H9 (cell line): ENCODE measurements around the gene SLC17A2. TPM values are rescaled to one million over a fixed set of nuclear protein-coding genes. Genes with fewer than 3 reads are reported as not detected.

Experiments
- DNase-seq: peaks from one replicate; pipeline ENCODE4 v3.0.0-alpha.2; 2017
- H2AFZ ChIP-seq: one replicate; pipeline ENCODE4 v1.6.1; 2013; ENCODE audit warnings: mild to moderate bottlenecking, low read length, control low read depth, moderate library complexity
- H2AK5ac ChIP-seq: 2 replicates; pipeline ENCODE4 v1.6.1; 2013; ENCODE audit warnings: low read length, control low read depth, mixed read lengths; ENCODE audit not compliant: insufficient read length
- H2BK120ac ChIP-seq: one replicate; pipeline ENCODE4 v1.6.1; 2013; ENCODE audit warnings: low read depth, mild to moderate bottlenecking, low read length, control low read depth, inconsistent platforms; ENCODE audit not compliant: poor library complexity, severe bottlenecking
- H2BK12ac ChIP-seq: 2 replicates; pipeline ENCODE4 v1.6.1; 2013; ENCODE audit warnings: low read length, control low read depth, mixed read lengths, low read depth; ENCODE audit not compliant: insufficient read length
- H2BK15ac ChIP-seq: 2 replicates; pipeline ENCODE4 v1.6.1; 2013; ENCODE audit warnings: low read depth, low read length, control low read depth
- H2BK20ac ChIP-seq: one replicate; pipeline ENCODE4 v1.6.1; 2013; ENCODE audit warnings: low read depth, mild to moderate bottlenecking, low read length, control low read depth, inconsistent platforms; ENCODE audit not compliant: poor library complexity, severe bottlenecking
- H2BK5ac ChIP-seq: 2 replicates; pipeline ENCODE4 v1.6.1; 2013; ENCODE audit warnings: low read length, control low read depth, mixed read lengths; ENCODE audit not compliant: insufficient read length
- H3K14ac ChIP-seq: 2 replicates; pipeline ENCODE4 v1.6.1; 2013; ENCODE audit warnings: low read length, control low read depth; ENCODE audit not compliant: insufficient read depth
- H3K18ac ChIP-seq: 2 replicates; pipeline ENCODE4 v1.6.1; 2013; ENCODE audit warnings: low read depth, mild to moderate bottlenecking, mixed read lengths, low read length, control low read depth; ENCODE audit not compliant: insufficient read length
- H3K23ac ChIP-seq: 2 replicates; pipeline ENCODE4 v1.6.1; 2013; ENCODE audit warnings: low read length, control low read depth, mixed read lengths, low read depth; ENCODE audit not compliant: insufficient read length
- H3K23me2 ChIP-seq: 2 replicates; pipeline ENCODE4 v1.6.1; 2013; ENCODE audit warnings: low read depth, mild to moderate bottlenecking, mixed read lengths, low read length, control low read depth; ENCODE audit not compliant: insufficient read length, poor library complexity, severe bottlenecking
- H3K27ac ChIP-seq: 2 replicates; pipeline ENCODE4 v1.5.1; 2013; ENCODE audit warnings: low read length, control low read depth, mixed read lengths, low read depth; ENCODE audit not compliant: insufficient read length
- H3K27me3 ChIP-seq: 2 replicates; pipeline ENCODE4 v1.6.1; 2013; ENCODE audit warnings: low read length, control low read depth, inconsistent platforms; ENCODE audit not compliant: insufficient read depth
- H3K4ac ChIP-seq: 2 replicates; pipeline ENCODE4 v1.6.1; 2013; ENCODE audit warnings: low read depth, mild to moderate bottlenecking, control low read depth, inconsistent platforms, low read length, moderate library complexity
- H3K4me1 ChIP-seq: 2 replicates; pipeline ENCODE4 v1.6.1; 2013; ENCODE audit warnings: low read length, control low read depth, inconsistent platforms; ENCODE audit not compliant: insufficient read depth
- H3K4me2 ChIP-seq: 2 replicates; pipeline ENCODE4 v1.6.1; 2013; ENCODE audit warnings: low read length, control low read depth, mixed read lengths; ENCODE audit not compliant: insufficient read length, insufficient read depth
- H3K56ac ChIP-seq: 2 replicates; pipeline ENCODE4 v1.6.1; 2013; ENCODE audit warnings: low read depth, mild to moderate bottlenecking, mixed read lengths, low read length, control low read depth; ENCODE audit not compliant: insufficient read length
- H3K79me1 ChIP-seq: 2 replicates; pipeline ENCODE4 v1.6.1; 2013; ENCODE audit warnings: low read depth, mild to moderate bottlenecking, moderate library complexity, low read length, control low read depth, inconsistent platforms; ENCODE audit not compliant: insufficient read depth, poor library complexity, severe bottlenecking
- H3K79me2 ChIP-seq: 2 replicates; pipeline ENCODE4 v1.6.1; 2013; ENCODE audit warnings: low read length, control low read depth, inconsistent platforms; ENCODE audit not compliant: insufficient read depth
- H3K9ac ChIP-seq: 2 replicates; pipeline ENCODE4 v1.6.1; 2013; ENCODE audit warnings: low read length, control low read depth, mixed read lengths; ENCODE audit not compliant: insufficient read length; ENCODE audit errors: extremely low read depth
- H3K9me3 ChIP-seq: one replicate; pipeline ENCODE4 v1.6.1; 2013; ENCODE audit warnings: low read depth, low read length, inconsistent platforms; ENCODE audit not compliant: control insufficient read depth
- H3T11ph ChIP-seq: one replicate; pipeline ENCODE4 v1.6.1; 2013; ENCODE audit warnings: mild to moderate bottlenecking, low read length, control low read depth, inconsistent platforms
- H4K20me1 ChIP-seq: one replicate; pipeline ENCODE4 v1.6.1; 2013; ENCODE audit not compliant: control insufficient read depth, insufficient read length, insufficient read depth
- H4K5ac ChIP-seq: 2 replicates; pipeline ENCODE4 v1.6.1; 2013; ENCODE audit warnings: low read depth, mild to moderate bottlenecking, mixed read lengths, low read length, control low read depth; ENCODE audit not compliant: insufficient read length
- H4K8ac ChIP-seq: replicated peaks from 2 replicates; pipeline ENCODE4 v1.6.1; 2013; ENCODE audit warnings: low read length, control low read depth, mixed read lengths, low read depth; ENCODE audit not compliant: insufficient read length
- H4K91ac ChIP-seq: 2 replicates; pipeline ENCODE4 v1.6.1; 2013; ENCODE audit warnings: low read depth, mild to moderate bottlenecking, moderate library complexity, mixed read lengths, low read length, control low read depth; ENCODE audit not compliant: insufficient read length
- H3K27ac Mint-ChIP-seq, 3 experiments: 2 replicates in 2 of 3; 3 replicates in 1 of 3; pipeline ENCODE4 v1.8.0; 2020 to 2021; ENCODE audit warnings: mixed read lengths in 3 of 3, mild to moderate bottlenecking in 1 of 3, moderate library complexity in 1 of 3
- H3K27me3 Mint-ChIP-seq: 2 replicates; pipeline ENCODE4 v1.8.0; 2021; ENCODE audit warnings: low read depth, mild to moderate bottlenecking, moderate library complexity, mixed read lengths
- H3K36me3 Mint-ChIP-seq, 3 experiments: 2 replicates in 2 of 3; 3 replicates in 1 of 3; pipeline ENCODE4 v1.8.0; 2020 to 2021; ENCODE audit warnings: low read depth in 3 of 3, mixed read lengths in 3 of 3; ENCODE audit not compliant: insufficient read depth in 1 of 3
- H3K4me1 Mint-ChIP-seq, 2 experiments: 2 replicates each; pipeline ENCODE4 v1.8.0; 2020; ENCODE audit warnings: mixed read lengths in 2 of 2
- H3K4me3 Mint-ChIP-seq, 2 experiments: 2 replicates in 1 of 2; 3 replicates in 1 of 2; pipeline ENCODE4 v1.8.0; 2020 to 2021; ENCODE audit warnings: mild to moderate bottlenecking in 2 of 2, mixed read lengths in 2 of 2, moderate library complexity in 1 of 2
- H3K9me3 Mint-ChIP-seq, 2 experiments: 2 replicates in 1 of 2; 3 replicates in 1 of 2; pipeline ENCODE4 v1.8.0; 2020; ENCODE audit warnings: mild to moderate bottlenecking in 2 of 2, mixed read lengths in 2 of 2, moderate library complexity in 1 of 2
- CTCF ChIP-seq: fragments of 200-600 bp; sonication (generic); conservative IDR thresholded peaks from 3 replicates; pipeline ENCODE4 v1.8.0; 2021; ENCODE audit warnings: antibody characterized with exemption, mild to moderate bottlenecking
- WGBS: extraction: QIAGEN DNeasy Blood & Tissue Kit; methylation state at CpG from one replicate; pipeline ENCODE4 v1.1.7; 2013; ENCODE audit warnings: missing lambda C conversion rate, low lambda C conversion rate, mixed read lengths; ENCODE audit not compliant: insufficient read length; ENCODE audit errors: extremely low coverage; 5-methylcytosine and 5-hydroxymethylcytosine counted together
- total RNA-seq: library from RNA; stranded (reverse); gene quantifications from 2 replicates; pipeline ENCODE4 v1.2.1, GENCODE V29; 2021

The SLC17A2 gene
- total RNA-seq, 1 experiment from 2014 or later: not detected

DNA sequence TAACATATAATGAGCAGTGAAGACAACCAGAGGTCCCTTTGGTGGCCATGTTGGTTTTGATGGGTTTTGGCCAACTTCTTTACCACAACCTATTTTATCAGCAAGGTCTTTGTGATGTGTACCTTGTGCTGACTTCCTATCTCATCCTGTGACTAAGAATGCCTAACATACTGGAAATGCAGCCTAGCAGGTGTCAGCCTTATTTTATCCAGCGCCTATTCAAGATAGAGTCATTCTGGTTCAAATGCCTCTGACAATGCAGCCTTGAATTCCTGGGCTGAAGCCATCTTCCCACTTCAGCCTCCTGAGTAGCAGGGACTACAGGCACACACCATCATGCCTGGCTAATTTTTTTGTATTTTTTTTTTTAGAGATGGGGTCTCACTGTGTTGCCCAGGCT lies 24.3 kb upstream of the SLC17A2 start:
- Histone ChIP-seq H2BK15ac (no peak overlapping the region), H3K9me3 (peaks cover 5% of the 10 kb centered on the region), H4K91ac (no peak overlapping the region), H3K4me2 (no peak overlapping the region), H3K27me3 (no peaks in the 10 kb centered on the region), H2AFZ (no peak overlapping the region), H3K79me2 (no peaks in the 10 kb centered on the region), H3K18ac (no peak overlapping the region), H2AK5ac (no peak overlapping the region), H3T11ph (no peak overlapping the region), H3K23ac (no peak overlapping the region), H3K4ac (no peak overlapping the region), H3K14ac (no peak overlapping the region), H3K56ac (no peak overlapping the region), H2BK5ac (no peak overlapping the region), H3K9ac (no peak overlapping the region), H2BK120ac (no peak overlapping the region), H3K4me1 (no peaks in the 10 kb centered on the region), H3K27ac (no peak overlapping the region), H2BK12ac (no peak overlapping the region), H3K79me1 (no peaks in the 10 kb centered on the region), H4K20me1 (no peaks in the 10 kb centered on the region), H3K23me2 (no peaks in the 10 kb centered on the region), H4K8ac (no peak overlapping the region), H2BK20ac (no peak overlapping the region), H4K5ac (no peak overlapping the region)
- H3K9me3 Mint-ChIP-seq: peaks cover 19 to 20% of the 10 kb centered on the region in 2 experiments
- no CpG with 5 or more reads among the region's 1 CpG for WGBS
- TF ChIP-seq CTCF: no peak
- H3K4me1 Mint-ChIP-seq: peaks cover 6 to 9% of the 10 kb centered on the region in 2 experiments
- H3K27me3 Mint-ChIP-seq: no peaks in the 10 kb centered on the region; the same call in none of the 2 replicates
- peaks cover 10 to 19% (median 17%) of the 10 kb centered on the region in 3 experiments for H3K36me3 Mint-ChIP-seq
- no peak overlapping the region for H3K4me3 Mint-ChIP-seq
- no peak overlapping the region for H3K27ac Mint-ChIP-seq
- DNase-seq: no peak
